NCI-H146 (cell line): ENCODE measurements around the gene TSPO2.

Source experiments
- DNase-seq: peaks from one replicate; lab custom pipeline; 2025; lab: John Stamatoyannopoulos, UW

Gene TSPO2

GRCh38 chr6:41075651-41076626, 33.7 kb downstream of the TSPO2 start:
- DNase-seq: no peak

GRCh38 chr6:41077536-41077935, 35.3 kb downstream of the TSPO2 start:
- DNase-seq: no peak

DNA sequence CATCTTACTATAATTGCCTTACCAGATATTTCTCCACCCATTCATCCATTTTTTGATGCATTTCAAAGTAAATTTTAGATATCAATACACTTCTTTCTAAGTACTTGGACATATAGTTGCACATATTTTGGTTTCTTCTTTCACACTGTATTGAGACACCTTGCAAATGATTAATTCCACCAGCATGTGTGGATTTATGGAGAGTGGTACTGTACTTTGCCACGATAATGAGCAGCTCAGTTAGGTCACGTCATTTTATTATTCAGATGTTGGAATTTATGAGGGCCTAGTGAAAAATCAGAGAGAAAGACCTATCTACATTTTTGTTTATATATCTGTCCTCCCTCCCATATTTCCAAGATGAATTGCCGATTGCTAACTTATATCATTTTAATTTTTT, 35.8 kb downstream of the TSPO2 start:
- no peak for DNase-seq

DNA sequence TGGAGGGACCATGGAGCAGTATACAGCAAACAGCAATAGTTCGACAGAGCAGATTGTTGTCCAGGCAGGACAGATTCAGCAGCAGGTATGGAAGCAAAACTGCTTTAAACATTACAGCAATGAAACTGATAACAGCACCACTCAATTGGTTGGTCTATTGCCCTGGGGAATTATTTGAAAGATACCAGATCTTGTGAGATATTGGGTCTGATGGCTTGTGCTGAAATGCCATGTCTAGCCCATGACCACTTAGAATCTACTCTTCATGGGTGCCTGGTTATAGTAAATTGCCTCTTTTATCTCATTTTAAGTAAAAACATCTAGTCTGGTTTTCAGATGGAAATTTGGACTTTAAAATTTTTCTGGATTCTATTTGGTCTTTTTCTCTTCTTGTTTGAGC, 36.8 kb downstream of the TSPO2 start:
- DNase-seq: no peak

- DNase-seq: no peak
These were observed 38.4 kb downstream of the TSPO2 start for GRCh38 chr6:41080621-41081020.

GRCh38 chr6:41083072-41083471, 40.8 kb downstream of the TSPO2 start:
- no peak for DNase-seq

DNA sequence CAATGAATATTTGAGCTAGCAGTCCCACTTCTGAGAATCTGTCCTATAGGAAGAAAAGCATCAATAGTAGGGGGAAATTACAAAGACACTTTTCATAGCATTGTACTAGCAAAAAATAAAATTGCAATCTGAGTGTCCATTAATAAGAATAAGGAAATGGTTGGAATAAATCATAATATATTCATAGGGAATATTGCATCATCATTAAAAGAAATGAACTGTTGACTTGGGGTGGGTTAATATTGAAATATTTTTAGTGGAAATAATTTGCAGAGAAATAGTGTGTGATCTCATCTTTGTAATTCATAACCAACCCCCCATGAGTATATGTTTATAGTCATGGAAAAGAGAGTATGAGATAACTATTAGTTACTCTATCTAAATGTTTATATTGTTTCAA, 42.9 kb downstream of the TSPO2 start:
- no peak for DNase-seq

- DNase-seq: no peak
These were observed 46.2 kb downstream of the TSPO2 start for GRCh38 chr6:41088451-41088850.

GRCh38 chr6:41090841-41091761, 48.8 kb downstream of the TSPO2 start:
- no peak for DNase-seq

- peak; percentile 13 for DNase-seq
These were observed 50.3 kb downstream of the TSPO2 start for GRCh38 chr6:41092421-41093140.

- no peak for DNase-seq
These were observed 51.5 kb downstream of the TSPO2 start for GRCh38 chr6:41093729-41094128.
